DLD1 (cell line): ENCODE data around the gene IMPDH1.

Experiments used
- in situ Hi-C: cut with HindIII; loops from 2 replicates; pipeline ENCODE4 v1.10.0; 2017; ENCODE audit warnings: low sequenced_read_pairs

Gene IMPDH1

GRCh38 chr7:128434413-128435326 is 24.9 kb upstream of the IMPDH1 start:
- in situ Hi-C loops, result no loop called here

GRCh38 chr7:128431754-128432153 is 22.0 kb upstream of the IMPDH1 start:
- in situ Hi-C loops, result no loop called here

- in situ Hi-C loops, result no loop called here
These were observed 21.4 kb upstream of the IMPDH1 start for GRCh38 chr7:128431221-128431620.

- in situ Hi-C loops, result no loop called here
These were observed 20.4 kb upstream of the IMPDH1 start for GRCh38 chr7:128430207-128430606.

- in situ Hi-C loops, result no loop called here
These were observed 17.6 kb upstream of the IMPDH1 start for GRCh38 chr7:128427289-128427891.

GRCh38 chr7:128425850-128426249 is 16.1 kb upstream of the IMPDH1 start:
- in situ Hi-C loops, result no loop called here

- in situ Hi-C loops, result no loop called here
These were observed 15.0 kb upstream of the IMPDH1 start for GRCh38 chr7:128424686-128425275.

- in situ Hi-C loops, result no loop called here
These were observed 13.1 kb upstream of the IMPDH1 start for GRCh38 chr7:128422842-128423241.

- in situ Hi-C loops, result no loop called here
These were observed 12.3 kb upstream of the IMPDH1 start for GRCh38 chr7:128422037-128422436.

GRCh38 chr7:128421384-128421783 is 11.6 kb upstream of the IMPDH1 start:
- in situ Hi-C loops, result no loop called here

GRCh38 chr7:128420773-128421172 is 11.0 kb upstream of the IMPDH1 start:
- in situ Hi-C loops, result no loop called here

GRCh38 chr7:128419257-128419656 is 9.5 kb upstream of the IMPDH1 start:
- in situ Hi-C loops, result no loop called here

GRCh38 chr7:128417071-128417470 is 7.3 kb upstream of the IMPDH1 start:
- in situ Hi-C loops, result no loop called here

GRCh38 chr7:128415217-128415785 is 5.5 kb upstream of the IMPDH1 start:
- in situ Hi-C loops, result no loop called here

- in situ Hi-C loops, result no loop called here
These were observed 620 bp upstream of the IMPDH1 start for GRCh38 chr7:128410451-128410753.

- in situ Hi-C loops, result no loop called here
These were observed 830 bp downstream of the IMPDH1 start for GRCh38 chr7:128408709-128409595.

GRCh38 chr7:128407751-128408708 is 1.8 kb downstream of the IMPDH1 start:
- in situ Hi-C loops, result no loop called here

GRCh38 chr7:128407233-128407589 is 2.6 kb downstream of the IMPDH1 start:
- in situ Hi-C loops, result no loop called here

GRCh38 chr7:128406314-128407232 is 3.2 kb downstream of the IMPDH1 start:
- in situ Hi-C loops, result no loop called here
